DOHH2 (cell line): ENCODE results near the gene ANTXRL.

Experiments used
- H3F3A ChIP-seq: fragments of 200-600 bp; sonication (generic), shearing (Covaris generic); 2 replicates; pipeline ENCODE4 v1.6.0; 2016; ENCODE audit warnings: antibody characterized with exemption, mild to moderate bottlenecking; ENCODE audit not compliant: control insufficient read depth, insufficient read depth
- H3K27ac ChIP-seq: fragments of 200-600 bp; sonication (generic); 2 replicates; pipeline ENCODE4 v1.5.1; 2014; ENCODE audit warnings: low read depth, mild to moderate bottlenecking, low read length, moderate library complexity
- H3K27me3 ChIP-seq: fragments of 200-600 bp; sonication (generic); 2 replicates; pipeline ENCODE4 v1.6.1; 2014; ENCODE audit warnings: mild to moderate bottlenecking, low read length, mixed read lengths; ENCODE audit not compliant: control insufficient read depth
- H3K36me3 ChIP-seq: fragments of 200-600 bp; sonication (generic); 2 replicates; pipeline ENCODE4 v1.6.1; 2014; ENCODE audit warnings: mild to moderate bottlenecking, low read length, moderate library complexity, mixed read lengths; ENCODE audit not compliant: control insufficient read depth
- H3K4me1 ChIP-seq: fragments of 200-600 bp; sonication (generic); 2 replicates; pipeline ENCODE4 v1.6.1; 2014; ENCODE audit warnings: mild to moderate bottlenecking, low read length, mixed read lengths; ENCODE audit not compliant: control insufficient read depth
- H3K4me2 ChIP-seq: fragments of 200-600 bp; sonication (generic); 2 replicates; pipeline ENCODE4 v1.6.0; 2014; ENCODE audit warnings: mild to moderate bottlenecking, low read length, moderate library complexity
- H3K4me3 ChIP-seq: fragments of 200-600 bp; sonication (generic); 2 replicates; pipeline ENCODE4 v1.5.1; 2014; ENCODE audit warnings: mild to moderate bottlenecking, low read length, mixed read lengths
- H3K79me2 ChIP-seq: fragments of 200-600 bp; sonication (generic); 2 replicates; pipeline ENCODE4 v1.6.1; 2014; ENCODE audit warnings: mild to moderate bottlenecking, low read length, mixed read lengths; ENCODE audit not compliant: control insufficient read depth
- H3K9me2 ChIP-seq: fragments of 200-600 bp; sonication (generic); replicated peaks from 2 replicates; pipeline ENCODE4 v1.6.1; 2014; ENCODE audit warnings: mild to moderate bottlenecking, low read length, mixed read lengths; ENCODE audit not compliant: control insufficient read depth
- H3K9me3 ChIP-seq: fragments of 200-600 bp; sonication (generic); 2 replicates; pipeline ENCODE4 v1.6.1; 2014; ENCODE audit warnings: antibody characterized with exemption, low read length, mixed read lengths; ENCODE audit not compliant: control insufficient read depth, insufficient read depth
- H4K20me1 ChIP-seq: fragments of 200-600 bp; sonication (generic); 2 replicates; pipeline ENCODE4 v1.6.0; 2014; ENCODE audit warnings: low read depth, mild to moderate bottlenecking, antibody characterized with exemption, low read length, moderate library complexity; ENCODE audit not compliant: control insufficient read depth, insufficient read depth
- EZH2phosphoT487 ChIP-seq: fragments of 200-600 bp; sonication (generic); IDR thresholded peaks from 2 replicates; pipeline ENCODE4 v1.6.1; 2017; ENCODE audit warnings: borderline replicate concordance, mild to moderate bottlenecking, antibody characterized with exemption, low read length, moderate library complexity, mixed read lengths
- TF ChIP-seq, protein P1 (sequence below): fragments of 200-600 bp; sonication (generic); IDR thresholded peaks from one replicate; pipeline ENCODE4 v1.5.1; 2014; ENCODE audit warnings: antibody characterized with exemption, mild to moderate bottlenecking, low read depth, low read length; ENCODE audit not compliant: poor library complexity, severe bottlenecking

Gene ANTXRL

DNA sequence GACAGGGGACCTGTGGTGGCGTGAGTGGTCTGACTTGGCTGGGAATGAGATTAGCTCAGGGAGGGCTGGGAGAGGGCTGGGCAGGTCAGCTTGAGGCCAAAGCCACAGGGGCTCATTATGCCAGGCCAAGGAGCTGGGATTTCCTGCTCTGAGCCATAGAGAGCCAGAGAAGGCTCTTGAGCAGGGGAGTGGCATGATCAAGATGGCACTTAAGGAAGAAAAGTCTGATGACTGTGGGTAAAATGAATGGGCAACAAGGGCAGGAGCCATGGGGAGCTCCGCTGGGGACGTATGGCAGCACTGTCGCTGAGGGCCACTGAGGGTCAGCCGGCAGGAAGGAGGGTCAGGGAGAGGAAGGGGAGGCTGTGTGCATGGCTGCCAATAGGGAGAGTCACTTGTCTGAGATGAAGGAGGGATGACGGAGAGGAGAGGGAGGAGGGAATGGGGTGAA, 5.8 kb downstream of the ANTXRL start:
- Histone ChIP-seq H3K36me3 (no peaks in the 10 kb centered on the region), H3F3A (no peaks in the 10 kb centered on the region), H3K4me2 (no peak overlapping the region), H3K79me2 (no peaks in the 10 kb centered on the region), H4K20me1 (no peaks in the 10 kb centered on the region), H3K4me3 (no peak overlapping the region), H3K4me1 (no peaks in the 10 kb centered on the region), H3K27ac (no peak overlapping the region), H3K9me2 (no peaks in the 10 kb centered on the region), H3K9me3 (no peaks in the 10 kb centered on the region), H3K27me3 (peaks cover 3% of the 10 kb centered on the region; the same call in 1 of the 2 replicates)
- TF ChIP-seq EZH2phosphoT487, result no peak
- TF ChIP-seq, protein P1, sequence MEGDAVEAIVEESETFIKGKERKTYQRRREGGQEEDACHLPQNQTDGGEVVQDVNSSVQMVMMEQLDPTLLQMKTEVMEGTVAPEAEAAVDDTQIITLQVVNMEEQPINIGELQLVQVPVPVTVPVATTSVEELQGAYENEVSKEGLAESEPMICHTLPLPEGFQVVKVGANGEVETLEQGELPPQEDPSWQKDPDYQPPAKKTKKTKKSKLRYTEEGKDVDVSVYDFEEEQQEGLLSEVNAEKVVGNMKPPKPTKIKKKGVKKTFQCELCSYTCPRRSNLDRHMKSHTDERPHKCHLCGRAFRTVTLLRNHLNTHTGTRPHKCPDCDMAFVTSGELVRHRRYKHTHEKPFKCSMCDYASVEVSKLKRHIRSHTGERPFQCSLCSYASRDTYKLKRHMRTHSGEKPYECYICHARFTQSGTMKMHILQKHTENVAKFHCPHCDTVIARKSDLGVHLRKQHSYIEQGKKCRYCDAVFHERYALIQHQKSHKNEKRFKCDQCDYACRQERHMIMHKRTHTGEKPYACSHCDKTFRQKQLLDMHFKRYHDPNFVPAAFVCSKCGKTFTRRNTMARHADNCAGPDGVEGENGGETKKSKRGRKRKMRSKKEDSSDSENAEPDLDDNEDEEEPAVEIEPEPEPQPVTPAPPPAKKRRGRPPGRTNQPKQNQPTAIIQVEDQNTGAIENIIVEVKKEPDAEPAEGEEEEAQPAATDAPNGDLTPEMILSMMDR, result no peak

GRCh38 chr10:46293228-46293627, 6.4 kb downstream of the ANTXRL start:
- Histone ChIP-seq H3K4me3 (no peak overlapping the region), H3K36me3 (no peaks in the 10 kb centered on the region), H3K9me2 (no peaks in the 10 kb centered on the region), H3F3A (no peaks in the 10 kb centered on the region), H3K27ac (no peak overlapping the region), H3K4me2 (no peak overlapping the region), H3K4me1 (no peaks in the 10 kb centered on the region), H3K79me2 (no peaks in the 10 kb centered on the region), H3K9me3 (no peaks in the 10 kb centered on the region), H4K20me1 (no peaks in the 10 kb centered on the region), H3K27me3 (peaks cover 3% of the 10 kb centered on the region; the same call in 1 of the 2 replicates)
- TF ChIP-seq, protein P1, result no peak
- TF ChIP-seq EZH2phosphoT487, result no peak

- TF ChIP-seq, protein P1, result no peak
- TF ChIP-seq EZH2phosphoT487, result no peak
These were observed 7.2 kb downstream of the ANTXRL start for GRCh38 chr10:46293832-46294640.

More at GRCh38 chr10:46293832-46294640, 7.2 kb downstream of the ANTXRL start:
- Histone ChIP-seq H3K36me3 (no peaks in the 10 kb centered on the region), H3K27me3 (peaks cover 3% of the 10 kb centered on the region; the same call in 1 of the 2 replicates), H3K4me3 (no peak overlapping the region), H3K79me2 (no peaks in the 10 kb centered on the region), H3F3A (no peaks in the 10 kb centered on the region), H4K20me1 (no peaks in the 10 kb centered on the region), H3K9me3 (no peaks in the 10 kb centered on the region), H3K9me2 (no peaks in the 10 kb centered on the region), H3K4me1 (peaks cover 7% of the 10 kb centered on the region), H3K27ac (no peak overlapping the region), H3K4me2 (no peak overlapping the region)
